Renal cortical epithelial cell (primary cell): ENCODE results near the gene TRIM44. TPM values are rescaled to one million over a fixed set of nuclear protein-coding genes. Genes with fewer than 3 reads are reported as not detected.

Experiments
- DNase-seq: peaks from one replicate; pipeline ENCODE4 v3.0.0-alpha.2; 2011; ENCODE audit warnings: low read depth
- total RNA-seq: library from RNA; depleted of rRNA; stranded (reverse); fragments of >200 nt; gene quantifications from 2 replicates; pipeline ENCODE4 v1.2.3, GENCODE V29; 2014

TRIM44 gene, protein sequence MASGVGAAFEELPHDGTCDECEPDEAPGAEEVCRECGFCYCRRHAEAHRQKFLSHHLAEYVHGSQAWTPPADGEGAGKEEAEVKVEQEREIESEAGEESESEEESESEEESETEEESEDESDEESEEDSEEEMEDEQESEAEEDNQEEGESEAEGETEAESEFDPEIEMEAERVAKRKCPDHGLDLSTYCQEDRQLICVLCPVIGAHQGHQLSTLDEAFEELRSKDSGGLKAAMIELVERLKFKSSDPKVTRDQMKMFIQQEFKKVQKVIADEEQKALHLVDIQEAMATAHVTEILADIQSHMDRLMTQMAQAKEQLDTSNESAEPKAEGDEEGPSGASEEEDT
- total RNA-seq: 8.9 and 24.1 TPM in 2 replicates

DNA sequence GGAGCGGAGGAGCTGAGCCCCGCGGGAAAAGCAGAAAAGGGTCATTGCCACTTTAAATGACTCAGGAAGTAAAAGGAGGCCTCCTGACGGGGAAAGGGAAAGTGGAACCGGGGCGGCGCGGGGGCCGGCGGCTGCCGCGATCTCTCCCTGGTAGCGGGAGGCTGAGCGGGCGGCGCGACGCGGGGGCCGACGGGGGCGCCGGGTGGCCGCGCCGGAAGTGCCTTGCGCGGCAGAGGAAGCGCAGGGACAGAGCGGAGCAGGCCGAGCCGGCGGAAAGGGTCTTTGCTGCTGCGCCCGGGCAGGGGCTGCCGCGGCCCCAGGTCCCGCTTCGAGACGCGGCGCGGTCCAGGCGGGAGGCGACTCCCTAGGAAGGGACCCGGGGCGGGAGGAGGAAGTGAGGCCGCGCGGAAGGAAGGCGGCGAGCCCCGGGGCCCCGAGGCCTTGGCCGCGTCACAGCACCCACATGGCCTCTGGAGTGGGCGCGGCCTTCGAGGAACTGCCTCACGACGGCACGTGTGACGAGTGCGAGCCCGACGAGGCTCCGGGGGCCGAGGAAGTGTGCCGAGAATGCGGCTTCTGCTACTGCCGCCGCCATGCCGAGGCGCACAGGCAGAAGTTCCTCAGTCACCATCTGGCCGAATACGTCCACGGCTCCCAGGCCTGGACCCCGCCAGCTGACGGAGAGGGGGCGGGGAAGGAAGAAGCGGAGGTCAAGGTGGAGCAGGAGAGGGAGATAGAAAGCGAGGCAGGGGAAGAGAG lies at the start of gene TRIM44:
TRIM44 (plus strand) TSS at position 127 of the 759 bp plus-strand sequence; CDS start at position 464, 337 bp downstream.
- DNase-seq: peak; percentile 73

DNA sequence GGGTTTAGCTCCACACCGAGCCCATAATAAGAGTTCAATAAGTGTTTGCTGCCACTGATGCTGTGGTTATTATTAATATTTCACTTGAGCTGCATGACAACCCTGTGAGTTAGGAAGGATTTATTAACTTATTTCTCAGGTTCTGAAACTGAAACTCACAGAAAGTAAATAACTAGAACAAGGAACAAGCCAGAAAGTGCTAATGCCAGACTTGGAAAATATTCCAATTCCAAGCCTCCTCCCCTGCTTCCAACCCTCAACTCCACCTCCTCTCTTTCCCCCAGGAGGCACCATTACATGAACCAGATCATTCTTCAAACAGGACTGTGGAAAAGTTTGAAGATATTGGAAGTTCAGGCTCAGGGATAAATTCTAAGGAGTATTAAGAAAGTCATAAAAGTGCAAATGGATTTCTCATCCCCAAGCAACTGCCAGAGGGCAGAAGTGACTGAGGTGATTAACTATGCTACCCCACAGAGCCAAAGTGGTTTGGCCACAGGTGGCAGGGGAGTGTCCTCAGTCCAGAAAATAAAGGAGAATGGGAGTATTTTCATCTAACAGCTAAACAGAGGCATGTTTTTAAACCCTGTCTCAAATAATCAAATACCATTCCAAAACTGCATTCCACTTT lies 47.5 kb upstream of the TRIM44 start:
- peak; percentile 59 for DNase-seq

DNA sequence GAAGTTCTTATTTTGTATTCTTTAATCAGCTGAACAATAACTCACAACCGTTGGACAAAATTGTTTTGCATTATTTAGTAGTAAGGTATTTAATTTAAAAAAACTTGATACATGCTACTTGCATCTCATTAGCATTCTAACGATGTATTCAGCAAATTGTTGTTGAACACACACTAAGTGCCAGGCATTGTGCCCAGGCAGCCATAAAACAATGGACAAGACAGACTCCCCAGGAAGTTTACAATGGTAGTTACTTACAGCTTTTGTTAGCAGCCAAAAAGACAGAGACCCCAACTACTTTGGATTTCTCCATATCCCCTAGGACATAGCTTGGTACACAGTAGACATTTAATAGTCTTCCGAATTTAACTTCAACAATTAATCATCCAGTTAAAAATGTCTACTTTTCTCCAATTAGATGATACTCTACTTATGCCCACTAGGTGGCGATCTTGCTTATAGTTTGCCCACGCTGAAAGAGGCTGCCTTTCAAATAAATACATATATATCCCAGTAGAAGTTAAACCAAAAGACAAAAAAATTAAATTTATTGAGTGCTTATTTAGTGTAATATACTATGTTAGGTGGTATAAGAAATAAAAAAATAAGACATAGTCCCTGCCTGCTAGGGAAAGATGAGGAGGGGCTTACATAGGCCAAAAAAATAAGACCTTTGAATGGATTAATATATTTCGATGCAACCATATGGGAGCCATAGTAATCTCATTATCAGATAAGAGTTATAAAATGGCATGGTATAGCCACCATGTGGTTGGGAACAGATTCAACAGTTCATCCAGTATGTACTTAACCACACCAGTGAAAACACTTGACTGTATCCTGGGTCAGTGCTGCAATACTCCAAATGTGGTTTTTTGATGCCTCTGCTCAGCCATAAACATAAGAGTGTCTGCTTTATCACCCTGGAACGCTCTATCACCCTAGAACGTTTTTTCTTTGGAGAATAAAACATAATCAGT lies 46.4 kb upstream of the TRIM44 start:
- DNase-seq: no peak

DNA sequence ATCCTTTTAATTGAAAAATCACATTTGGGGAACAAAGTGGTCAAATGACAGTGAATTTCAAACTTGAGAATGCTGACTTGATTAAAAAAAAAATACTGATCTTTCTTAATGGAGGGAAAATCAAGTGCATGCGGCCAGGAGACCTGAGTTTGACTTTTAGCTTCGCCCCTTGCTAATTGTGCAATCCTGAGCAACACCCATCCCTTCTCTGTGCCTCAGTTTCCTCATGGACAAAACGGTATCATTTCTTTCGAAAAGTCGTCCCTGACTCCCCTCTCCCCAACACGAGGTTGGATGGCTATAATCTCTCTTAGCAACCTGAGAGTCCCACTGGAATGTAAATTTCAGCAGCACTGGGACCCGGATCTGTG lies 45.3 kb upstream of the TRIM44 start:
- DNase-seq: no peak

DNA sequence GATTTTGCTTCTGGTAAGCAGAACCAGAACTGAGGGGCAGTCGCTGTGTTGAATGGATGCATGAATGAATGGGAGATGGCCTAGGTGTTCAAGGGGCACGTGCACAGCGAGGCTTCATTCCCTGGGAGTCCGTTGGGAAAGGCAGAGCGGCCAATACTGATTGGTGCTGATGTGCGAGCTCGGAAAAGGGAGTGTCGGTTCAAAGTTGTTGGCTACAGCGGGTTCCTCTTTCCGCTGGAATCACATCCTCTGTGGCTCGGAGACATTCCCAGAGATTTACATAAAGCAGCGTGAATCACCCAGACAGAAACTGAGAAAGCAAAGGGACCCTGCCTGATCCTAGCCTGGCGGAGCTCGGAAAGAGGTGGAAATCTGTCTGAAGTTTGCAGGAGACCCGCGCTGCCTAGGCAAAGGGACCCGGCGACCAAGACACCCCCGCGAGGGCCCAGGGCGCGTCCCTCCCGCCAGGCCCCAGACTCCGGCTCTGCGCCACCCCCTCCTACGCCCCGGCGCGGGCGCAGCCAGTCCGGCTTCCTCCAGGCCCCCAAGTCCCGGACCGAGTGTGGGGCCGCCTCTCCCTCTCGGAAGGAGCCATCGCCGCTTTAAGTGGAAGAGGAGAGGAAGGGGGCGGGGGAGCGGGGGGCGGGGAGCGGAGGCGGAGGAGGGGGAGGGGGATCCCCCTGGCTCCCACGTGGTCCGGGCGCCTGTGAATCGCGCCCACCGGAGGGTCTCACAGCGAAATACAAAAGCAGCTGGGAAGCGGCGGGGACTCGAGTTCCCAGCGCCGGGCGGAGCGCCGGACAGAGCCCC lies 44.7 kb upstream of the TRIM44 start, which contains the start of gene FJX1:
FJX1 (plus strand) TSS at position 774 of the 810 bp plus-strand sequence. CDS start 177 bp downstream, outside the sequence.
- peak; percentile 80 for DNase-seq

DNA sequence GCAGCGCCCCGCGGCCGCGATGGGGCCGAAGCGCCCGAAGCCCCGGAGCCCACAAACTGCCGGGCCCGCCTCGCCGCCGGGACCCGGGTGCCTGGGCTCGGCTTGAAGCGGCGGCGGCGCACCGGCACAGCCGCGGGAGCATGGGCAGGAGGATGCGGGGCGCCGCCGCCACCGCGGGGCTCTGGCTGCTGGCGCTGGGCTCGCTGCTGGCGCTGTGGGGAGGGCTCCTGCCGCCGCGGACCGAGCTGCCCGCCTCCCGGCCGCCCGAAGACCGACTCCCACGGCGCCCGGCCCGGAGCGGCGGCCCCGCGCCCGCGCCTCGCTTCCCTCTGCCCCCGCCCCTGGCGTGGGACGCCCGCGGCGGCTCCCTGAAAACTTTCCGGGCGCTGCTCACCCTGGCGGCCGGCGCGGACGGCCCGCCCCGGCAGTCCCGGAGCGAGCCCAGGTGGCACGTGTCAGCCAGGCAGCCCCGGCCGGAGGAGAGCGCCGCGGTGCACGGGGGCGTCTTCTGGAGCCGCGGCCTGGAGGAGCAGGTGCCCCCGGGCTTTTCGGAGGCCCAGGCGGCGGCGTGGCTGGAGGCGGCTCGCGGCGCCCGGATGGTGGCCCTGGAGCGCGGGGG lies 44.0 kb upstream of the TRIM44 start:
- DNase-seq: no peak

DNA sequence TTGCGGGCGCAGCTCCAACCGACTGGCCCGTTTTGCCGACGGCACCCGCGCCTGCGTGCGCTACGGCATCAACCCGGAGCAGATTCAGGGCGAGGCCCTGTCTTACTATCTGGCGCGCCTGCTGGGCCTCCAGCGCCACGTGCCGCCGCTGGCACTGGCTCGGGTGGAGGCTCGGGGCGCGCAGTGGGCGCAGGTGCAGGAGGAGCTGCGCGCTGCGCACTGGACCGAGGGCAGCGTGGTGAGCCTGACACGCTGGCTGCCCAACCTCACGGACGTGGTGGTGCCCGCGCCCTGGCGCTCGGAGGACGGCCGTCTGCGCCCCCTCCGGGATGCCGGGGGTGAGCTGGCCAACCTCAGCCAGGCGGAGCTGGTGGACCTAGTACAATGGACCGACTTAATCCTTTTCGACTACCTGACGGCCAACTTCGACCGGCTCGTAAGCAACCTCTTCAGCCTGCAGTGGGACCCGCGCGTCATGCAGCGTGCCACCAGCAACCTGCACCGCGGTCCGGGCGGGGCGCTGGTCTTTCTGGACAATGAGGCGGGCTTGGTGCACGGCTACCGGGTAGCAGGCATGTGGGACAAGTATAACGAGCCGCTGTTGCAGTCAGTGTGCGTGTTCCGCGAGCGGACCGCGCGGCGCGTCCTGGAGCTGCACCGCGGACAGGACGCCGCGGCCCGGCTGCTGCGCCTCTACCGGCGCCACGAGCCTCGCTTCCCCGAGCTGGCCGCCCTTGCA lies 43.3 kb upstream of the TRIM44 start:
- DNase-seq: no peak

DNA sequence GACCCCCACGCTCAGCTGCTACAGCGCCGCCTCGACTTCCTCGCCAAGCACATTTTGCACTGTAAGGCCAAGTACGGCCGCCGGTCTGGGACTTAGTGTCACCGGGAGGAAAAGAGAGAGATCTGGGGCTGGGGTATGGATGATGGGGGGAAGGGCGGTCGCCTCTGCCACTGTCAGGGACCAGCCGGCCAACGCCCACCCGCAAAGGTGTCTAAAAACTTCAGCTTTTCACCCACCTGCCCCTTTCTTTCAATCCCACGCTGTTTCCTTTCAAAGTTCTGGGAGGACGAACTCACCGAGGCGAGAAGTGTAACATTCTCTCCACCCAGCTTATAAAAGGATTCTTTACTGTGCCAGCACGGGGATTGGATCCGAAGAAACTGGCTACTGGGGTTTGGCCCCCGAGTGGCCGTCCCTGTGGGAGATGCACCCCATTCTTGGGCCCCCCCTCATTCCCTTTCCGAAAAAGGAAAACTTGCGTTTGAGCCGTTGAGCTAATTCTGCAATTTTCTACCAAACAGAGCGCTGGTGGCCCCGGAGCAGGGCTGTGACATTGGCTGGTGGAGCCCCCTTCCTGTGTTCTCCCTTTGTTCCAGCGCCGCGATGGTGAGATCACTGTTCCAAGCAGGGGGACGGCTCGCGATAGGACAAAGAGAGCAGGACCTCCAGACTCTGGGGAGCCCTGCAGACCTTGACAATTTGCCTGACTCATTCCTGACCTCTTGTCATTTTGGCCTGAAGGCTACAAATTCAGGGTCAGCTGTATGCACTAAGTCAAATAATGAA lies 42.5 kb upstream of the TRIM44 start:
- DNase-seq: no peak

DNA sequence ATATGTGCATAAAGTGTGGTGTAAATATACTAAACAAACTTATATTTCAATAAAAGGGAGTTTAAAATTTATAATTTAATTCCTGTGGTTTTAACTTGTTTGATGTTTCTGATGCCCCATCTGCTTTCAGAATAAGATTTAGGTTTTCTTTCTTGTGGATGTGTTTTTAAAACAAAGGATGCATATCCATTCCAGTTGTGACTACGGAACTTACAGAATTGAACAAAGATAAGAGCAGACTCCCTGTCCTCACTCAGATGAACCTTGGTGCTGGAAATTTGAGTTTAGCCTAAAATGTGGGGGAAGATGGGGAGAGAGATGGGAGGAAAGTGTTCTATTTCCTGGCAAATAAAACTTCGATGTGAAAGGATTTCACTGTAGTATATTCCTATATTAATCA lies 41.8 kb upstream of the TRIM44 start:
- DNase-seq: no peak

DNA sequence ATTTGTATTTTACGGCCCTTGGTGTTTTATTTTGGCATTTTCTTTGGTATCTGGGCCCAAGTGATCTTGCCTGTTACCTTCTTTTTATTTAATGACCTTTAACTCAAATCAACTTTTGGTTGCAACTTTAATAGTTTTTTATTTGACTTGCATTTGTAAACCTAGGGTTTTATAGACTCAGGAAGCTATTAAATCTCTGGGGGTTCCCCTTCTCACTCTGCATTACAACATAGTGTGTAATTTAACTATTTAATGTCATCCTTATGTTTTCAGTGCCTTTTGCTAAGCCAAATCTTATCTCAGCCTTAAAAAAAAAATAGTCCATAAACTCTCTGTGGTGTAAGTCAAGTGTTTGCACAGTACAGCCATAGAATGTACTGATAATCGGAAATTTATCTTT lies 41.0 kb upstream of the TRIM44 start:
- DNase-seq: no peak

DNA sequence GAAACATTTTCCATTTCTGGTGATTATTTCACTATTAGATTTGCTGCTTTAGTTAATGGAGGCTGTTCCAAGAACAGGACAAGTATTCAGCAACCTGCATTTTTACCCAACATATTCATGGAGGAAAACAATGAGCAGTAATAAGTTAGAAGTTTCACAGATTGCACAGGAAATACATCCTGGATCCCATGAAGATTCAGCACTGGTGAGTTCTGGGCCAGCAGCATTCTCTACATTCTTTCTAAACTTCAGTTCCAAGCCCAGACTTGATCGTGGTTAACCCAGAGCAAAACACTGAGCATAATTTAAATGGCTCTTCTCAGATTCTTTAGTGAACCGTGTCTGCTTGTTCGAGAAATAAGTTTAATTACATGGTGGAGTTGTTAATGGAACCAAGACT lies 40.5 kb upstream of the TRIM44 start:
- peak; percentile 94 for DNase-seq

DNA sequence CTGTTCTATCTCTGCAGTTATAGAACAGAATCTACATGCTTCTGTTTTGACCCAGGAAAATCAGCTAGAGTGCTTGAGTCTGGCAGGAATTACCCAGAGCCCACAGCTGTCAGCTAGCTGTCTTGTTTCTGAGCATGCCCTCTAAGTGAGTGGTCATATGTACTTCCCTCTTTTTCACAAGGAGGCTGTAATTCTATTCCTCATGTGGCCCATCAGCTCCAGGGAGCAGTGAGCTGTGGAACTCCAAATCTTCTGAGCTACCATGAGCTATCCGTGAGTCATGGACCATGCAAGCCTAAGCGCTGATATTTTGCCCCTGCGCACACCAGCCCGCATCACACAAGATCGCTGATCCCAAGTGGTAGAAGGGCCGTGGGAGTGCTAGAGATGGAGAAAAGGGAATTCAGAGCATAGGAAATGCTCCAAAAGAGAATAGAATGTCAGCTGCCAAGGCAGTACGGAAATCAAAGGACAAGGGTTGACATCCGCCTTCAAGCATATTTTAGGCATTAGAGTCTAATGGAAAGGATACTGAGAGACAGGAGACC lies 38.9 kb upstream of the TRIM44 start:
- DNase-seq: peak; percentile 81

DNA sequence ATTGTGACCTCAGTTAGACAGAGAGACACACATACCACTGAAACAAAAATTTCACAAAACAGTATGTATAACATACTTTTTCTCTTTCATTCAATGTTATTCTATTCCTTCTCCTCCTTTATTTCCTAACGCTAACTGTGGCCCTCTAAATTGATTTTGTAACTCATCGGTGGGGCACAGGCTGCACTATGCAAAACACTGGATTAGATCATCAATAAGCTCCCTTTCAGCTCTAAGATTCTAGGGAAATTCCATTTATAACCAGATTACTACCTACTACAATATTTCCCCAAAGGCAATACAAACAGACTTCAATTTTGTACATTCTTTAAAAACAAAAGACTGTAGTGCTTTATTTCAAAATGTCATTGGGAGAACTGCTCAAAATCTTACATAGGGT lies 38.3 kb upstream of the TRIM44 start:
- DNase-seq: no peak

DNA sequence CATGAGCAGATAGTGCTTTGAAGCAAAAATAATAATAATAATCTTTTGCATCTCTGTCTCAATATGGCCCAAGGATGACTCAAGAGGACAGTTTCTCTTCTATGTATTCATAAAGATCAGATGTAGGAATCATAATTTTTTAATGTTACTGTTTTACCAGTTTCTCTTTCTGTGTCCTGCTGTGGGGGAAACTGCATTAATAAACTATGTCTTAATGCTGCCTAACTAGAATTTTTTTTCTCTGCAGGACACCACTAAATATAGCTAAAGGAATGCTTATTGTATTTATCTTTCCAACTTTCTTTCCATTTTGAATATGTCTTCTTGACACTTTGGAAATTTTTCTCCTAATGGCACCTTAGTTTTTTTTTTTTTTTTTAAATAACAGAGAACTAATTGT lies 37.8 kb upstream of the TRIM44 start:
- no peak for DNase-seq

DNA sequence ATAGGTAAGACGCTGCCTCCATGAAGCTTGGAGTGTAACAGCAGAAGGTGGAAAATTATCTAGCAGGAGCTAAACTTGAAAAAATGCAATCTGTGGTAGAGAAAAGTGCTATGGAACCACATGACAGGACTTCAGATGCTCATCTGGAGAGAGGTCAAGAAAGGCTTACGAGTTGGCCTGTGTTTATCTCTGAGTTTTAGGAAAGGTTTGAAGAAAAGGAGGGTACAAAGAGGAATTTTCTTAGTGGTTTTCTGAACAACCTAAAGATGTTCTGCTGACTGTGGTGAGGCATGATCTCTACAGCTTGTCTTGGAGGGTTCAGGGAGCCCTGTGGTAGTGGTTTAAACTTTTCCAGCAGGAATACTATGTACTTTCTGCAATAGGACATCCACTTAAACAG lies 36.1 kb upstream of the TRIM44 start:
- DNase-seq: no peak

DNA sequence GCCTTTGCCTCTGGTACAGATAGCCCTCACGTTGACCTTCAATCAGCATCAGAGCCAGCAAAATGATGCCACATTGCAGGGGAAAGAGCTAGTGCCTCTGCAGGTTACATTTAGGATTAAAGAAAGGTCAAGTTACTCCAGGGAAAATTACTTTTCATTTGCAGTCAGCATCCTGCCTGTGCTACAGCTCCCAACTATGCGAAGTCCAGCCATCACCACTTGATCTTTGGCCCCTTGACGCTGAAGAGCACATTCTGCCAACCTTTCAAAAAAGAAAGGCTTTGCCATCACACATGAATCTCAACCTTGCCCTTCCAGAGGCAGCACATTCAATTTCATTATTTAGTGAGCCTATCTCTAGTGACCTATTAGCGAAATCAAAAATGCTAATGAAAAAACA lies 33.1 kb upstream of the TRIM44 start:
- DNase-seq: no peak

DNA sequence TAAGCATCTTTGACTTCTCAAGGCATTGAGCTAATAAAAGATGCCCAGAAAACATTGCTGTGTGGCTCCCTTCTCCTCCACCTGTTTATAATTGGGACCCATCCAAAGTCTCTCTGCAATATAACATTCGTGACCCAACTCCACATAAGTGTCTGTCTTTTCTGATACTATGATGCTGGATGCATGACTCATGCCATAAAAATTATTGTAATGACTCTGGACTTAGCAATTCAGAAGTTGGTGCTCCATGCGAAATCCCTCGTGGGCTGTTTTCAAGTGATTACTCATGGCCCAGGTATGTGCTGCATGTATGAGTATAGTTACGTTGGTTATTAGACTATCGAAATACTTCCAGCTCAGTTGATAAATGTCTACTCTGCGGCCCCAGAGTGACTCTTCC lies 32.7 kb upstream of the TRIM44 start:
- DNase-seq: peak; percentile 99

DNA sequence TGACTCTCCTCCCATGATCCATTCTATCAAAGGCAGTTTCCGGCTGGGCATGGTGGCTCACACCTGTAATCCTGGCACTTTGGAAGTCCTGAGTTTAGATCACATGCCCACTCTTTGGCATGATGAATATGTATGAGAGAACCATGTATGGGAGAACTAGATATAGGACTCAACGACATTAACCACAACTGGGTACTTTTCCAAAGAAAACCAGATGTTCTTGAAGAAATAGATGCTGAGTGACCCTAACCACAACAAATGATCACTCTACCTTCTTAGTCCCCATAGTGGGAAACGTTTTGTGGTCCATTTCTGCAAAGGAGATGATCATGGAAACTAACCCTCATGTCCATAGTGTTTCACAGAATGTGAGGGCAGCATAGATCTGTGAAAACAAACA lies 30.7 kb upstream of the TRIM44 start:
- DNase-seq: no peak
